Endometrial microvascular endothelial cells (primary cell): Measurements from ENCODE around the gene ZNF512B. TPM values are rescaled to one million over a fixed set of nuclear protein-coding genes. Genes with fewer than 3 reads are reported as not detected.

Experiments
- in situ Hi-C: cut with HindIII; loops from 2 replicates; pipeline ENCODE4 v1.10.0; 2017; ENCODE audit warnings: low sequenced_read_pairs, low pct_unique_long_range_greater_than_20kb; ENCODE audit errors: inconsistent ontology term
- total RNA-seq: library from RNA; depleted of rRNA; stranded (reverse); fragments of >200 nt; gene quantifications from one replicate; pipeline ENCODE4 v1.2.3, GENCODE V29; 2015; ENCODE audit errors: inconsistent ontology term

ZNF512B gene
- total RNA-seq, 1 donor from 2014 or later = 18.3 TPM

GRCh38 chr20:63955827-63956663 is 13.7 kb downstream of the ZNF512B start, which contains the start of gene UCKL1:
UCKL1 (minus strand) TSS chr20:63956416; CDS start chr20:63956372, 44 bp downstream.
- in situ Hi-C loops = no loop called here

- in situ Hi-C loops = no loop called here
Observed at GRCh38 chr20:63955281-63955826, 14.4 kb downstream of the ZNF512B start.

GRCh38 chr20:63953764-63954429 is 15.8 kb downstream of the ZNF512B start:
- in situ Hi-C loops = no loop called here

GRCh38 chr20:63952769-63953168 is 17.0 kb downstream of the ZNF512B start:
- in situ Hi-C loops = no loop called here

GRCh38 chr20:63952210-63952535 is 17.6 kb downstream of the ZNF512B start:
- in situ Hi-C loops = no loop called here

- in situ Hi-C loops = no loop called here
Observed at GRCh38 chr20:63951398-63952209, 18.1 kb downstream of the ZNF512B start.

- in situ Hi-C loops = no loop called here
Observed at GRCh38 chr20:63950701-63951397, 18.9 kb downstream of the ZNF512B start.

GRCh38 chr20:63947638-63948456 is 21.9 kb downstream of the ZNF512B start:
- in situ Hi-C loops = no loop called here

- in situ Hi-C loops = no loop called here
Observed at GRCh38 chr20:63946986-63947637, 22.6 kb downstream of the ZNF512B start.

GRCh38 chr20:63945921-63946920 is 23.5 kb downstream of the ZNF512B start:
- in situ Hi-C loops = no loop called here

- in situ Hi-C loops = no loop called here
Observed at GRCh38 chr20:63945031-63945658, 24.6 kb downstream of the ZNF512B start.

GRCh38 chr20:63944078-63944941 is 25.4 kb downstream of the ZNF512B start:
- in situ Hi-C loops = no loop called here

- in situ Hi-C loops = no loop called here
Observed at GRCh38 chr20:63943808-63944077, 26.0 kb downstream of the ZNF512B start.

- in situ Hi-C loops = no loop called here
Observed at GRCh38 chr20:63942969-63943807, 26.5 kb downstream of the ZNF512B start.
